ENCODE results near the gene PRDX4. TPM values are rescaled to one million over a fixed set of nuclear protein-coding genes. Genes with fewer than 3 reads are reported as not detected.

Gene PRDX4
- total RNA-seq, 2 donors from 2014 or later: 56.0 to 102 TPM

GRCh38 chrX:23662187-23662586, 5.1 kb upstream of the PRDX4 start:
- H3K4me1 ChIP-seq: no peaks in the 10 kb centered on the region
- no peak overlapping the region for H3K9ac ChIP-seq (ENCODE audit: low read depth in 2 of 2, low read length in 2 of 2)
- intact Hi-C loops (cut with DNase I): no loop called here
- H3K36me3 ChIP-seq: no peaks in the 10 kb centered on the region
- H3K9me3 ChIP-seq: no peaks in the 10 kb centered on the region
- H3K27ac ChIP-seq: no peak overlapping the region
- no peak for DNase-seq
- no peaks in the 10 kb centered on the region for H3K27me3 ChIP-seq
- no peak for TF ChIP-seq CTCF (IDR thresholded peaks at IDR 0.05)
- H3K4me3 ChIP-seq: no peak overlapping the region

- Histone ChIP-seq H3K9ac (ENCODE audit: low read depth in 2 of 2, low read length in 2 of 2) (no peak overlapping the region), H3K27ac (no peak overlapping the region), H3K4me3 (no peak overlapping the region), H3K4me1 (no peaks in the 10 kb centered on the region), H3K9me3 (no peaks in the 10 kb centered on the region), H3K27me3 (no peaks in the 10 kb centered on the region), H3K36me3 (no peaks in the 10 kb centered on the region)
- TF ChIP-seq CTCF (IDR thresholded peaks at IDR 0.05): no peak
- no peak for DNase-seq
- intact Hi-C loops (cut with DNase I): no loop called here
These were observed 4.4 kb upstream of the PRDX4 start for GRCh38 chrX:23662853-23663252.

GRCh38 chrX:23664496-23664895, 2.8 kb upstream of the PRDX4 start:
- TF ChIP-seq CTCF (IDR thresholded peaks at IDR 0.05): no peak
- intact Hi-C loops (cut with DNase I): no loop called here
- no peaks in the 10 kb centered on the region for H3K4me1 ChIP-seq
- no peaks in the 10 kb centered on the region for H3K9me3 ChIP-seq
- no peak overlapping the region for H3K4me3 ChIP-seq
- DNase-seq: no peak
- no peak overlapping the region for H3K27ac ChIP-seq
- no peaks in the 10 kb centered on the region for H3K36me3 ChIP-seq
- no peak overlapping the region for H3K9ac ChIP-seq (ENCODE audit: low read depth in 2 of 2, low read length in 2 of 2)
- H3K27me3 ChIP-seq: no peaks in the 10 kb centered on the region

GRCh38 chrX:23666282-23666681, 1.0 kb upstream of the PRDX4 start:
- H3K27ac ChIP-seq: no peak overlapping the region
- intact Hi-C loops (cut with DNase I): no loop called here
- no peak for DNase-seq

GRCh38 chrX:23668335-23668734, 1.0 kb downstream of the PRDX4 start:
- TF ChIP-seq CTCF (IDR thresholded peaks at IDR 0.05): no peak
- no peaks in the 10 kb centered on the region for H3K9me3 ChIP-seq
- peak overlapping the region; percentile 55 for H3K4me3 ChIP-seq
- H3K27ac ChIP-seq: no peak overlapping the region
- H3K27me3 ChIP-seq: no peaks in the 10 kb centered on the region
- DNase-seq: no peak
- intact Hi-C loops (cut with DNase I): no loop called here
- H3K9ac ChIP-seq (ENCODE audit: low read depth in 2 of 2, low read length in 2 of 2): no peak overlapping the region
- no peaks in the 10 kb centered on the region for H3K4me1 ChIP-seq
- H3K36me3 ChIP-seq: no peaks in the 10 kb centered on the region

More at GRCh38 chrX:23666282-23666681, 1.0 kb upstream of the PRDX4 start:
- H3K9ac ChIP-seq (ENCODE audit: low read depth in 2 of 2, low read length in 2 of 2): no peak overlapping the region
- H3K27me3 ChIP-seq: no peaks in the 10 kb centered on the region
- no peaks in the 10 kb centered on the region for H3K4me1 ChIP-seq
- no peaks in the 10 kb centered on the region for H3K9me3 ChIP-seq
- H3K36me3 ChIP-seq: no peaks in the 10 kb centered on the region
- TF ChIP-seq CTCF (IDR thresholded peaks at IDR 0.05): no peak
- no peak overlapping the region for H3K4me3 ChIP-seq

- H3K9ac ChIP-seq (ENCODE audit: low read depth in 2 of 2, low read length in 2 of 2): no peak overlapping the region
- DNase-seq: no peak
- no peaks in the 10 kb centered on the region for H3K9me3 ChIP-seq
- no peaks in the 10 kb centered on the region for H3K27me3 ChIP-seq
- no peak overlapping the region for H3K27ac ChIP-seq
- TF ChIP-seq CTCF (IDR thresholded peaks at IDR 0.05): no peak
- intact Hi-C loops (cut with DNase I): no loop called here
- H3K4me1 ChIP-seq: no peaks in the 10 kb centered on the region
- no peaks in the 10 kb centered on the region for H3K36me3 ChIP-seq
- no peak overlapping the region for H3K4me3 ChIP-seq
These were observed 3.2 kb downstream of the PRDX4 start for GRCh38 chrX:23670528-23670927.

All from colonic mucosa (tissue), 4 donors.